Measurements from ENCODE around the gene STAM2. TPM values are rescaled to one million over a fixed set of nuclear protein-coding genes. Genes with fewer than 3 reads are reported as not detected.
"Not testable (repeated sequence)": the region's sequence is repeated elsewhere in the genome, so short reads cannot be mapped to it uniquely, and the experiment has no call there.

The STAM2 gene
- total and polyA plus RNA-seq, 4 experiments from 2014 or later: 2.9 to 25.3 (median 12.5) TPM

GRCh38 chr2:152165780-152166179, 9.8 kb downstream of the STAM2 start:
- no peaks in the 10 kb centered on the region for H3K36me3 ChIP-seq (ENCODE audit: insufficient read depth, low read length)
- ChIA-PET POLR2A (ENCODE audit: partially characterized antibody) (no interaction called here), CTCF (ENCODE audit: partially characterized antibody) (no interaction called here)
- peaks cover 33% of the 10 kb centered on the region for H3K4me1 ChIP-seq (ENCODE audit: insufficient read depth, low read length)
- Mint-ChIP-seq H3K4me1 (peaks cover 31 to 54% (median 34%) of the 10 kb centered on the region in 4 donors), H3K27ac (no peak overlapping the region), H3K36me3 (peaks cover 5 to 6% of the 10 kb centered on the region in 2 donors), H3K9me3 (no peaks in the 10 kb centered on the region), H3K4me3 (no peak overlapping the region), H3K27me3 (no peaks in the 10 kb centered on the region)
- H3K27ac ChIP-seq (ENCODE audit: low read depth, low read length): no peak overlapping the region
- H3K27me3 ChIP-seq (ENCODE audit: insufficient read depth, low read length): no peaks in the 10 kb centered on the region
- DNase-seq: no peak
- no peak overlapping the region for H3K4me3 ChIP-seq (ENCODE audit: low read length in 2 of 2)
- intact Hi-C loops (cut with micrococcal nuclease): no loop called here
- no peaks in the 10 kb centered on the region for H3K9me3 ChIP-seq (ENCODE audit: control insufficient read depth in 1 of 2, low read length in 2 of 2)

DNA sequence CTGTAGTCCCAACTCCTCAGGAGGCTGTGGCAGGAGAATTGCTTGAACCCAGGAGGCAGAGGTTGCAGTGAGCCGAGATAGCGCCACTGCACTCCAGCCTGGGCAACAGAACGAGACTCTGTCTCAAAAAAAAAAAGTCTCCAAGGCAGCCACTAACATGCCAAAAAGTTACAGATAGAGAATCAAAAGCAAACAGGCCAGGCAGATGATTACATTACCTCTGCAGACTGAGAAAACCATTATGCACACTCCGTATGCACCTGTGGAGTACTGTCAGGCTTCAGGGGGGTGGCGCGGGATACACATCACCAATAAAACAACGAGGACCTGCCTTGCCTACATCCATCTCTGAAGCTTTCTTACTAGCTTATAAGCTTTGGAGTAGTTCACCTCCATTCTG, 10.3 kb downstream of the STAM2 start:
- no peak for DNase-seq
- Mint-ChIP-seq H3K4me3 (no peak overlapping the region), H3K9me3 (no peaks in the 10 kb centered on the region), H3K27me3 (no peaks in the 10 kb centered on the region), H3K27ac (no peak overlapping the region), H3K36me3 (peaks cover 5 to 6% of the 10 kb centered on the region in 2 donors), H3K4me1 (peaks cover 31 to 54% (median 33%) of the 10 kb centered on the region in 4 donors)
- Histone ChIP-seq H3K27ac (ENCODE audit: low read depth, low read length) (no peak overlapping the region), H3K36me3 (ENCODE audit: insufficient read depth, low read length) (no peaks in the 10 kb centered on the region), H3K27me3 (ENCODE audit: insufficient read depth, low read length) (no peaks in the 10 kb centered on the region), H3K4me1 (ENCODE audit: insufficient read depth, low read length) (peaks cover 33% of the 10 kb centered on the region), H3K4me3 (ENCODE audit: low read length in 2 of 2) (no peak overlapping the region), H3K9me3 (ENCODE audit: control insufficient read depth in 1 of 2, low read length in 2 of 2) (no peaks in the 10 kb centered on the region)
- CTCF ChIA-PET (ENCODE audit: partially characterized antibody): no interaction called here
- intact Hi-C loops (cut with micrococcal nuclease): no loop called here
- POLR2A ChIA-PET (ENCODE audit: partially characterized antibody): no interaction called here

GRCh38 chr2:152163669-152164068, 11.9 kb downstream of the STAM2 start:
- H3K27ac Mint-ChIP-seq; H3K36me3 ChIP-seq (ENCODE audit: insufficient read depth, low read length); POLR2A ChIA-PET (ENCODE audit: partially characterized antibody); H3K4me3 Mint-ChIP-seq; DNase-seq; H3K27me3 ChIP-seq (ENCODE audit: insufficient read depth, low read length); H3K9me3 Mint-ChIP-seq; H3K9me3 ChIP-seq (ENCODE audit: control insufficient read depth in 1 of 2, low read length in 2 of 2); intact Hi-C loops (cut with micrococcal nuclease); H3K4me3 ChIP-seq (ENCODE audit: low read length in 2 of 2); H3K27me3 Mint-ChIP-seq; H3K36me3 Mint-ChIP-seq; H3K27ac ChIP-seq (ENCODE audit: low read depth, low read length): not testable (repeated sequence)
- H3K4me1 ChIP-seq (ENCODE audit: insufficient read depth, low read length): peaks cover 27% of the 10 kb centered on the region
- CTCF ChIA-PET (ENCODE audit: partially characterized antibody): interaction anchor here (1.1 kb wide), 1 partner anchor 12 kb away, joined by 3 read pairs; no protein-coding TSS in a partner anchor
- peaks cover 20 to 48% (median 28%) of the 10 kb centered on the region in 4 donors for H3K4me1 Mint-ChIP-seq

- H3K27ac Mint-ChIP-seq: peak overlapping the region in 1 of 7 donors; percentile 24
- Histone ChIP-seq H3K4me3 (ENCODE audit: low read length in 2 of 2) (no peak overlapping the region), H3K36me3 (ENCODE audit: insufficient read depth, low read length) (no peaks in the 10 kb centered on the region), H3K27me3 (ENCODE audit: insufficient read depth, low read length) (no peaks in the 10 kb centered on the region), H3K4me1 (ENCODE audit: insufficient read depth, low read length) (peaks cover 19% of the 10 kb centered on the region), H3K9me3 (ENCODE audit: control insufficient read depth in 1 of 2, low read length in 2 of 2) (no peaks in the 10 kb centered on the region), H3K27ac (ENCODE audit: low read depth, low read length) (no peak overlapping the region)
- H3K36me3 Mint-ChIP-seq: peaks cover 4 to 12% of the 10 kb centered on the region in 2 donors
- peaks cover 0 to 7% (median 1%) of the 10 kb centered on the region in 8 donors for H3K9me3 Mint-ChIP-seq
- H3K4me3 Mint-ChIP-seq: no peak overlapping the region
- no peak for DNase-seq
- H3K27me3 Mint-ChIP-seq: no peaks in the 10 kb centered on the region
- ChIA-PET POLR2A (ENCODE audit: partially characterized antibody) (no interaction called here), CTCF (ENCODE audit: partially characterized antibody) (no interaction called here)
- intact Hi-C loops (cut with micrococcal nuclease): no loop called here
- H3K4me1 Mint-ChIP-seq: peaks cover 15 to 43% (median 23%) of the 10 kb centered on the region in 4 donors
Observed at GRCh38 chr2:152162141-152162540, 13.4 kb downstream of the STAM2 start.

DNA sequence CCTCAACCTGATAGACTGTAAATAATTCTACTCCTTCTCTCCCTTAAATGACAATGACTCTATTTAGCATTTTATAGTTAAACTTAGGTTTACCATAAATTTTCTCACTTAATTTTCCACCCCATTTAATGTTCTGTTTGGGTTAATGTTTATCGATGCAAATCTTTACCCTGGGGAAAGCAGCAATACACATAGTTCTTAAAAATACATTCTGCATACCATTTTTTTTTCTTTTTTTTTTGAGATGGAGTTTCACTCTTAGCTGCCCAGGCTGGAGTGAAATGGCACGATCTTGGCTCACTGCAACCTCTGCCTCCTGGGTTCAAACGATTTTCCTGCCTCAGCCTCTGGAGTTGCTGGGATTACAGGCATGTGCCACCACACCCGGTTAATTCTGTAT, 14.0 kb downstream of the STAM2 start:
- CTCF ChIA-PET (ENCODE audit: partially characterized antibody): no interaction called here

GRCh38 chr2:152160378-152160777, 15.2 kb downstream of the STAM2 start:
- CTCF ChIA-PET (ENCODE audit: partially characterized antibody); POLR2A ChIA-PET (ENCODE audit: partially characterized antibody); intact Hi-C loops (cut with micrococcal nuclease); H3K27ac ChIP-seq (ENCODE audit: low read depth, low read length); H3K4me3 ChIP-seq (ENCODE audit: low read length in 2 of 2); H3K27me3 Mint-ChIP-seq; H3K4me3 Mint-ChIP-seq; H3K27me3 ChIP-seq (ENCODE audit: insufficient read depth, low read length); H3K9me3 Mint-ChIP-seq; H3K9me3 ChIP-seq (ENCODE audit: control insufficient read depth in 1 of 2, low read length in 2 of 2); H3K36me3 ChIP-seq (ENCODE audit: insufficient read depth, low read length); H3K4me1 ChIP-seq (ENCODE audit: insufficient read depth, low read length); DNase-seq; H3K27ac Mint-ChIP-seq: not testable (repeated sequence)
- Mint-ChIP-seq H3K36me3 (peaks cover 8 to 17% of the 10 kb centered on the region in 2 donors), H3K4me1 (peaks cover 12 to 43% (median 21%) of the 10 kb centered on the region in 4 donors)

More for the DNA sequence above, 14.0 kb downstream of the STAM2 start:
- Mint-ChIP-seq H3K27ac (no peak overlapping the region), H3K27me3 (no peaks in the 10 kb centered on the region), H3K4me1 (peaks cover 15 to 43% (median 22%) of the 10 kb centered on the region in 4 donors), H3K9me3 (peaks cover 0 to 7% (median 1%) of the 10 kb centered on the region in 8 donors), H3K4me3 (no peak overlapping the region), H3K36me3 (peaks cover 8 to 17% of the 10 kb centered on the region in 2 donors)
- no peaks in the 10 kb centered on the region for H3K36me3 ChIP-seq (ENCODE audit: insufficient read depth, low read length)
- H3K9me3 ChIP-seq (ENCODE audit: control insufficient read depth in 1 of 2, low read length in 2 of 2): no peaks in the 10 kb centered on the region
- peaks cover 14% of the 10 kb centered on the region for H3K4me1 ChIP-seq (ENCODE audit: insufficient read depth, low read length)
- intact Hi-C loops (cut with micrococcal nuclease): no loop called here
- no peak overlapping the region for H3K4me3 ChIP-seq (ENCODE audit: low read length in 2 of 2)
- H3K27me3 ChIP-seq (ENCODE audit: insufficient read depth, low read length): no peaks in the 10 kb centered on the region
- POLR2A ChIA-PET (ENCODE audit: partially characterized antibody): no interaction called here
- no peak overlapping the region for H3K27ac ChIP-seq (ENCODE audit: low read depth, low read length)
- no peak for DNase-seq

GRCh38 chr2:152157253-152157652, 18.3 kb downstream of the STAM2 start:
- Mint-ChIP-seq H3K27ac (no peak overlapping the region), H3K27me3 (no peaks in the 10 kb centered on the region), H3K4me1 (peaks cover 22 to 42% (median 25%) of the 10 kb centered on the region in 4 donors), H3K4me3 (no peak overlapping the region), H3K9me3 (peaks cover 0 to 7% (median 2%) of the 10 kb centered on the region in 8 donors), H3K36me3 (peaks cover 8 to 24% of the 10 kb centered on the region in 2 donors)
- intact Hi-C loops (cut with micrococcal nuclease): no loop called here
- ChIA-PET POLR2A (ENCODE audit: partially characterized antibody) (no interaction called here), CTCF (ENCODE audit: partially characterized antibody) (interaction anchor here (1.2 to 1.8 kb wide), 2 partner anchors 12 to 478 kb away, joined by 3 to 5 read pairs; no protein-coding TSS in a partner anchor)
- Histone ChIP-seq H3K36me3 (ENCODE audit: insufficient read depth, low read length) (no peaks in the 10 kb centered on the region), H3K4me3 (ENCODE audit: low read length in 2 of 2) (no peak overlapping the region), H3K9me3 (ENCODE audit: control insufficient read depth in 1 of 2, low read length in 2 of 2) (no peaks in the 10 kb centered on the region), H3K27me3 (ENCODE audit: insufficient read depth, low read length) (no peaks in the 10 kb centered on the region), H3K4me1 (ENCODE audit: insufficient read depth, low read length) (no peaks in the 10 kb centered on the region), H3K27ac (ENCODE audit: low read depth, low read length) (no peak overlapping the region)
- no peak for DNase-seq

Data from CD4-positive, alpha-beta memory T cell (primary cell).